GM18909 (cell line): ENCODE results near the gene APLP2.

Source experiments
- ATAC-seq: cut with Tn5 transposase; IDR thresholded peaks from one replicate; pipeline ENCODE4 v1.9.1; 2021; ENCODE audit warnings: mild to moderate bottlenecking; ENCODE audit not compliant: unreplicated experiment, poor library complexity

APLP2 gene

DNA sequence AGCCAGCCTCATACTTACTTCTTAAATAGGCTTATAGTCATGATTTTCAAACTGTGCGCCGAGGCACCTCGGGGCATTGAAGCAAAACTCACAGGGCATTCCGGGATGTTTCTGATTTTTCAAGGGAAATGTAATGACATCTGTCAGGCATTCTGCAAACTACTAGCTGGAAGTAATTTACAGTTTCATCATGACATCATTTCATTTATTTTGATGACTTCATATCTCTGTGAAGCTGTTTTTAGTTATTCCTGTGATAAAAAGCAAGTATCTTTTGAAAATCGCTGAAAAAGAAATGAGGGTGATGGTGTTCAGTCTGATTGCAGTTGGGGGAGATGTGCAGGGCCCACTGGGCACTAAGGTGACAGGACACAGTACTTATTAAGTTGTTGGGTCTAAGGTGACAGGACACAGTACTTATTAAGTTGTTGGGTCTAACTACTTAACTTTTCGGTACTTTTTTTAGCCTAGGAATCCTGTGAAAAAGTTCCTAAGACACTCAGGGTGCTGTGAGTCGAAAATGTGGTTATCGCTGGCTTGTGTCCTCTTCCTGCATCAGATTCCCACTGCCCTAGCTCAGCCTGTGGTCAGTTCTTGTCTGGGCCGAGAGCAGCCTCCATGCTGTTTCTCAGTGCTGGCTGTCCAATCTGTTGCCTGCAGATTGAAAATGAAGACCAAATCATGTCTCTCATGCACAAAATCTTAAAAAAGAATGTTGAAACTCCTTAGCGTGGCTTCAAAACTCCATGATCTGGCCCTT, 42.6 kb downstream of the APLP2 start:
- ATAC-seq, result no peak

DNA sequence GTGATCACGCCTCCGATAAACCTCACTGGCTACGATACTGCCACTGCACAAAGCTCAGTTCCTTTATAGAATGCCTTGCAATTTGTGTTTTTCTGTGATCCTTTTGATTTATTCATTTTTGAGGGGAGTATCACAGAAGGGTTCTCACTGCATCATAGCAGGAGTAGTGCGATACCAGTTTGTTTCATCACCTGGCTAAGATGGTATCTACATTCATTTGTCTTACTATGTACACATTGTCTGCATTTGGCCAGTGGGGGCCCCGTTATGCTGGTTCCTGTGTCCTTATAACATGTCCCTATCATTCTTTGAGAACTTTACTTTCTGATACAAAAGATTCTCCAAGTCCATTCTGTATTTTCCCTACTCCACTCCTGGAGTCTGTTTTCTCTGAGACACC, 44.6 kb downstream of the APLP2 start:
- ATAC-seq, result no peak

- no peak for ATAC-seq
These were observed 45.0 kb downstream of the APLP2 start for GRCh38 chr11:130114726-130115125.

DNA sequence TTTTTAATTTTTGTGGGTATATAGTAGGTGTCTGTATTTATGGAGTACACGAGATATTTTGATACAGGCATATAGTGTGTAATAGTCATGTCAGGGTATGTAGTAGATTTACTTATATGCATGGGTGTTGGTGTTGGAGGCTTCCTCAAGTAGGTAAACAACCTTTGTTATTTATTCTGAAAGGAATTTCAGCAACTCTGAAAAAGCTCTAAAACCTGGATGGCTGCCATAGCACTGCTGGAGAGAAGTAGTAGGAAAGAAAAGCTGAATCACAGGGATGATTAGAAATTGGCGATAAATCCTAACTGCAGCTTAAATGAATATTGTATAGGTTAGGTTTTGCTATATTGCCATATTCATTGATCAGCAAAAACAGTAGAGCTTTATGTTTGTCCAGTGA, 45.5 kb downstream of the APLP2 start:
- no peak for ATAC-seq

DNA sequence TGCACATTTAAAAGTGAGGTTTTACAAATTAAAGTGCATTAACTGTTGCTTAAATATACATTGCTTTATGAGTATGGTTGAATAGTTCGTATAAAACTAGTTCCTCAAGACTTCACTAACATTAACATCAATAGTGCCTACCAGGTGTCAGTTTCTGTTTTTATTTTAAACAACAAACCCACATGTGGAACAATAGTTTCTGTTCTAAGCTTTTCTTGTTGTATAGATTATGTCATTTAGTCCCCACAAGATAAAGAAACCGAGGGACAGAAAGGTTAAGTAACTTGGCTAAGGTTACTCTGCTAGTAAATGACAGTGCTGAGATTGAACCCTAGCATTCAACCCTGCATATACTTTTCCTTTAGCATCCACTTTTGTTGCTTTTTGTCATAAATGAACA, 48.5 kb downstream of the APLP2 start:
- ATAC-seq, result peak; percentile 88

- peak; percentile 71 for ATAC-seq
These were observed 49.1 kb downstream of the APLP2 start for GRCh38 chr11:130118636-130119387.

- ATAC-seq, result no peak
These were observed 50.4 kb downstream of the APLP2 start for GRCh38 chr11:130120045-130120444.

DNA sequence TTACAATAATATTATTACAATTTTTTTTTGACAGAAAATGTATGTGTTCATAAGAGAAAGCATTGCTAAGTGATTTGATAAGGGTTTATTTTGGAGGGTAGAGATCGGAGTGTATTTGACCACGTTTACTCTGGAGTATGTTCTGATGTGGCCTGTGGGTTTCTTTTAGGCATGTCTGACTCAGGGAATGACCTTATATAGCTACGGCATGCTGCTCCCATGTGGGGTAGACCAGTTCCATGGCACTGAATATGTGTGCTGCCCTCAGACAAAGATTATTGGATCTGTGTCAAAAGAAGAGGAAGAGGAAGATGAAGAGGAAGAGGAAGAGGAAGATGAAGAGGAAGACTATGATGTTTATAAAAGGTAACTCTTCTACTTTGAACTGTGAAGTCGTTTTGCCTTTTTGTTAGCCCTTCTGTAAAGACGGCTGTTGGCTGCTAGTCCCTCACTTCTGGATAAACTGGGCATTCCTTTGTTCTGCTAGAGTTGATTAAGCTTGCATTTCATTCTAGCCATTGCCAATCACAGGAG, 51.8 kb downstream of the APLP2 start:
- no peak for ATAC-seq

- no peak for ATAC-seq
These were observed 52.5 kb downstream of the APLP2 start for GRCh38 chr11:130122141-130122575.

DNA sequence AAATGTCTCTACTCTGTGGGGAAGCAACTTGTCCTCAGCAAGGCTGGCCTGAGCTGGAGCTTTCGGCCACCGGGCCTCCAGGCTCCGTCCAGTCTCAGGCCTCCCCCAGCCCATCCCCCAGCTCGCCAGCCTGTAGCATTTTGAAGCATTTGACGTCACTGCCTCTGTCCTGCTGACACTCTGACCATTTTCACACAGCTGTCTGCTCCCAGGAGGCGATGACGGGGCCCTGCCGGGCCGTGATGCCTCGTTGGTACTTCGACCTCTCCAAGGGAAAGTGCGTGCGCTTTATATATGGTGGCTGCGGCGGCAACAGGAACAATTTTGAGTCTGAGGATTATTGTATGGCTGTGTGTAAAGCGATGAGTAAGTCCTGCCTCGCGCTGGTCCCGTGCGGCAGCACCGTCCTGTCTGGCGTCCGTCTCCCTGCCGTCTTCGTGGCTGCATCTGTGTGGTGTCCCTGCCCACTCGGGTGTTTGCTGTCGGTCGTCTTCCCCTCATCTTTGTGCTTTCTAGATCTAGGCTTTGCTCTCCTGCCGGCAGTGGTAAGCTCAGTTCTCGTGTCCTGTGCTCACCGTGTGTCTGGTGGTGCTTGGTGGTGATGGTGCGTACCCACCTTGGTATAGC, 53.8 kb downstream of the APLP2 start:
- ATAC-seq, result no peak

- ATAC-seq, result no peak
These were observed 54.4 kb downstream of the APLP2 start for GRCh38 chr11:130124096-130124495.

DNA sequence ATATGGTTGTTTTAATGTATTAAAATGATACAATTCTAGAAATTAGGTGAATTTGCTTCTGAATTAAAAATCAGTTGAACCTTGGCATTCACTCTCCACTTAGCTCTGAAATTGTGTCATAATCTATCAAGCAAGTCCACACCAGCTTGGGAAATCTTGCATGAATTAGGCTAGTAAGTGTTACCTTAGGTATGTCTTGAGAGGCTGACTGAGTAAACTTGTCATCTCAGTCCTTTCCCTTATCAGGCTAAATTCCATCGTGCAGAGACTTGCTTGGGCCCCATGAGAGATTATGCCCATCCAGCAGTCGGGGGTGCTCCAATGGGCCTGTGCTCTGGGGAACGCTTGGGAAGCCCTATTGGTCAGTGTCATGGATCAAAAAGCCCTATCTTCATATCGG, 55.9 kb downstream of the APLP2 start:
- ATAC-seq, result no peak

GRCh38 chr11:130126516-130126915, 56.8 kb downstream of the APLP2 start:
- ATAC-seq, result no peak

DNA sequence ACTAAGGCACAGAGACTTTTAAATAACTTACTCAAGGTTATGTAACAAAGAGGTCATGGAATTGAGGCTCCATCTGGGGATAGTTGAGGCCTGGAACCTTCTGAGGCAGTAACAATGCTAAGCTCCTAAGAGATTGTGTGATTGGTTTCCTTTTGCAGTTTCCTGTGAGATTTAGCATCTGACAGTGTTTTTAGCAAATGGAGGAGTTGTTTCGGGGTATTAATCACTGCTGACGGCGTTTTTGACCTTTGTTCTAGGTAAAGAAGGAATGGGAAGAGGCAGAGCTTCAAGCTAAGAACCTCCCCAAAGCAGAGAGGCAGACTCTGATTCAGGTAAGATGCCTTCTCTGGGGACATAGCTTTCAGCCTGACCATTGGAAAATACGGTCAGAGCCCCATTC, 57.8 kb downstream of the APLP2 start:
- no peak for ATAC-seq

DNA sequence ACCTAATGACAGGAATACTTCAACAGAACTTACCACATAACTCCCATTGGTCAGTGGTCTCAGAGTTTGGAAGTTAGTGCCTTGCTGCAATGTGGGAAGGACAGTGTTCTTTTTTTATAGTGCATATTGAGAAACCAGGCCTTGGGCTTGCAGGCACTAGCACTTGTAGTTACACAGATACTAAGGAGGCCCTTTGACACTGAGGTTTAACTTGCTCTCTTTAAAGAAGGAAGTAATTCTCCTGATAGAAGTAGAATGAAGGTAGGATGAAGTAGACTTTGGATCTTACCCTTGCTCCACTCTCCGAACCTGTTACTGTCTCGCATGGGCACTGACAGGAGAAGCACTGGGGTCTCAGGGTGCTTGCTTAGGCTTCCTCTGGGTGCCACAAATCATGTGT, 58.9 kb downstream of the APLP2 start:
- ATAC-seq, result no peak

GRCh38 chr11:130129922-130130321, 60.2 kb downstream of the APLP2 start:
- no peak for ATAC-seq

- ATAC-seq, result peak; percentile 75
These were observed 62.5 kb downstream of the APLP2 start for GRCh38 chr11:130131961-130132850.

GRCh38 chr11:130133716-130134115, 64.0 kb downstream of the APLP2 start:
- ATAC-seq, result no peak

- ATAC-seq, result no peak
These were observed 66.4 kb downstream of the APLP2 start for GRCh38 chr11:130136107-130136506.

- ATAC-seq, result no peak
These were observed 68.3 kb downstream of the APLP2 start for GRCh38 chr11:130137999-130138398.
